Measurements from ENCODE around the gene PBLD.
"Not testable (repeated sequence)": the region's sequence is repeated elsewhere in the genome, so short reads cannot be mapped to it uniquely, and the experiment has no call there.

PBLD gene

DNA sequence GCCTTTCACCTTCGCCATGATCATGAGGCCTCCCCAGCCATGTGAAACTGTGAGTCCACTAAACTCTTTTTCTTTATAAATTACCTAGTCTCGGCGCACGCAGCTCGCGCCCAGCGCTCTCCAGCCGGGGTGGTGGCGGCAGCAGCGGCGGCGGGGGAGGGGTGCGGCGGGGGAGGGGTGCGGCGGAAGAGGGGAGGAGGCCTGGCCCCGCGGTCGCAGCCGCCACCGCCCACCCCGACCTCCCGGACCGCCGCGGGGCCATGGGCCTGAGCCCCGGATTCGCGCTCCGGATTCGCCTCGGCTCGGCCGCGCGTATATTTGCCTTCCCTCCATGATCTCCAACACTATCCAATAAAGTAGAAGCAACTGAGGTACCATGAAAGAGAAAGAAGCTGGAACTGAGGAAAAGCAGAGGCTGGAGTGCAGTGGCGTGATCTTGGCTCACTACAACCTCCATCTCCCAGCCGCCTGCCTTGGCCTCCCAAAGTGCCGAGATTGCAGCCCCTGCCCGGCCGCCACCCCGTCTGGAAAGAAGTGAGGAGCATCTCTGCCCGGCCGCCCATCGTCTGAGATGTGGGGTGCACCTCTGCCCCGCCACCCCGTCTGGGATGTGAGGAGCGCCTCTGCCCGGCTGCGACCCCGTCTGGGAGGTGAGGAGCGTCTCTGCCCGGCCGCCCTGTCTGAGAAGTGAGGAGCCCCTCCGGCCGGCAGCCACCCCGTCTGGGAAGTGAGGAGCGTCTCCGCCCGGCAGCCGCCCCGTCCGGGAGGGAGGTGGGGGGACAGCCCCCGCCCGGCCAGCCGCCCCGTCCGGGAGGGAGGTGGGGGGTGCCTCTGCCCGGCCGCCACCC, 53.6 kb downstream of the PBLD start:
- not testable (repeated sequence) for DNase-seq (ENCODE audit: low read depth)

DNA sequence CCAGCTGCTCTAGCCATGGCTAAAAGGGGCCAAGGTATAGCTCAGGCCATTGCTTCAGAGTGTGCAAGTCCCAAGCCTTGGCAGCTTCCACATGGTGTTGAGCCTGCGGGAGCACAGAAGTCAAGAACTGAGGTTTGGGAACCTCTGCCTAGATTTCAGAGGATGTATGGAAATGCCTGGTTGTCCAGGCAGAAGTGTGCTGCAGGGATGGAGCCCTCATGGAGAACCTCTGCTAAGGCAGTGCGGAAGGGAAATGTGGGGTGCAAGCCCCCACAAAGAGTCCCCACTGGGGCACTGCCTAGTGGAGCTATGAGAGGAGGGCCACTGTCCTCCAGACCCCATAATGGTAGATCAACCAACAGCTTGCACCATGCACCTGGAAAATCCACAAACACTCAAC, 54.9 kb downstream of the PBLD start:
- not testable (repeated sequence) for DNase-seq (ENCODE audit: low read depth)

DNA sequence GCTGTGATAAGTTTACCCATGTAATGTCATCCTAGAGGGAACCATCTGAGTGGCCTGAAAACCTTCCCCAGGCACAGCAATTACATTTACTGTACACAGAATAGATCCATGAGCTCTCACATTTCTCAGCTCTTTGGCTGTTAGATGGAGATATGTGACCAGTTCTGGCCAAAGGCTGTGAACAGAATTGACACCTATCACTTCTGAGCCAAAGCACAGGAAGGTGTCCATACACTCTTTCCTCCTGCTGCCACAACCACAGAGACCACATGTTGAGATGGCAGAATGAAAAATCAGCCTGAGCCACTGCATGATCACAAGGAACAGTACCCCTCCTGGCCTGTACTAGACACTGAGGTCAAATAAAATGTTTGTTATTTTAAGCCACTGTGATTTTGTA, 56.5 kb downstream of the PBLD start:
- DNase-seq (ENCODE audit: low read depth) = no peak

DNA sequence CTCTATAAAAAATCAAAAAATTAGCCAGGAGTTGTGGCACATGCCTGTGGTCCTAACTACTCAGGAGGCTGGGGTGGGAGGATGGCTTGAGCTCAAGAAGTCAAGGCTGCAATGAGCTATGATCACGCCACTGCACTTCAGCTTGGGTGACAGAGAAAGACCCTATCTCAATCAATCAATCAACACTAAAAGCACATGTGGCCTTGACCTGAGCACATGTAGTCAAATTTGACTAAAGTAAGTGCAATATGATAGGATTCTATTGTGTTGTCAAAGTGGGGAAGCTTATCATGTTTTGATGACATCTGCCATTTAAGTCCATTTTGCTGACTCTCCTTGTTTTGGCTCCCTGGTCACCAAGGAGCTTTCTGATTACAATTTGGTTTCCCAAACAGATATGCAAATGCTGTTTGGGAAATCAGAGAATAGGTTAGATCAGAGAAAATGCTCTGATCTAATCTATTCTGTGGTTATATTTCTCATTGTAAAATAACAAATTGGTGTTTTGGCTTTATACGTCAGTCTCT, 57.1 kb downstream of the PBLD start:
- DNase-seq (ENCODE audit: low read depth) = no peak

DNA sequence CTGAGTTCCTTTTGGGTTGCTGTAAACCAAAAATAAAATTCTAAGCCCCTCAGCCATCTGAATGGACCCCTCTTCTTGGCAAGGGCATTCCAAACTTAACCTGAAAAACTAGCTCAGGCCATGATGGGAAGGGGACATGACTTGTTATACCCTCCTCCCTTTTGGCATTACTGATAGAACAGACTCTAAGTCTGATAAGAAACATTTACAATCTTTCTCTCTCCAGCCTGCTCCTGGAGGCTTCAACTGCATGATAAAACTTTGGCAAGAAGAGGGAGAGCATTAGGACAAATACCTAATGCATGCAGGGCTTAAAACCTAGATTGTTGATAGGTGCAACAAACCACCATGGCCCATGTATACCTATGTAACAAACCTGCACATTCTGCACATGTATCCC, 59.9 kb downstream of the PBLD start:
- no peak for DNase-seq (ENCODE audit: low read depth)

DNA sequence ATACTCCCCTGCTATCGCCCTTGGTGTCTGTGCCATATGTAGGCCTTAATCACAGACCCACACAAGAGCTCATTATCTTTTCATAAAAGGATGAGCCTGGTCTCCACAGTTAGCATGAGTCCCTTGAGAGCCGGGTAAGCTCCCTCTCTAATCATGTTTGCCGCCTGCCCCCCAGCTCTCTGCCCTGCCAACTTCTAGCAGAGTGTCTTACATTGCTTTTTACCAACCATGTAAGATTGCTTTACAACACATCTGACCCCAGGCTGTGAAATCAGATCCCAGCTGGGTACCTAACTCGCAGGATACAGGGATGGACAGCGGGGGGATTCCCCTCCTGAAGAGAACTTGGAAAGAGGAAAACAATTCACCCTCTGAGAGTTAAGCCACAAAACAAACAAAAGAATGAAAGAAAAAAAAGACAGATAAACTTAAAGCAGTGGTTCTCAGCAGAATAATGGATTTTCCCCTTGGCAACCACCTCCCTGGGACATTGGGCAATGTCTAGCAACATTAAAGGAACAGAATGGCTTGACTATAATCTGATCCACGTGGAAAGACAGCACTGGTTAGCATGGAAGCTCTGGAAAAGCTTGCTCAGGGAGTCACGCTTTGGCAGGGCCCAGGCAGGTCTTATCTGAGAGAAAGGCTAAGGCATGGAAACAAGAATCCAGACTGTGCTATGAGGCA, 61.4 kb downstream of the PBLD start:
- peak; percentile 48 for DNase-seq (ENCODE audit: low read depth)

DNA sequence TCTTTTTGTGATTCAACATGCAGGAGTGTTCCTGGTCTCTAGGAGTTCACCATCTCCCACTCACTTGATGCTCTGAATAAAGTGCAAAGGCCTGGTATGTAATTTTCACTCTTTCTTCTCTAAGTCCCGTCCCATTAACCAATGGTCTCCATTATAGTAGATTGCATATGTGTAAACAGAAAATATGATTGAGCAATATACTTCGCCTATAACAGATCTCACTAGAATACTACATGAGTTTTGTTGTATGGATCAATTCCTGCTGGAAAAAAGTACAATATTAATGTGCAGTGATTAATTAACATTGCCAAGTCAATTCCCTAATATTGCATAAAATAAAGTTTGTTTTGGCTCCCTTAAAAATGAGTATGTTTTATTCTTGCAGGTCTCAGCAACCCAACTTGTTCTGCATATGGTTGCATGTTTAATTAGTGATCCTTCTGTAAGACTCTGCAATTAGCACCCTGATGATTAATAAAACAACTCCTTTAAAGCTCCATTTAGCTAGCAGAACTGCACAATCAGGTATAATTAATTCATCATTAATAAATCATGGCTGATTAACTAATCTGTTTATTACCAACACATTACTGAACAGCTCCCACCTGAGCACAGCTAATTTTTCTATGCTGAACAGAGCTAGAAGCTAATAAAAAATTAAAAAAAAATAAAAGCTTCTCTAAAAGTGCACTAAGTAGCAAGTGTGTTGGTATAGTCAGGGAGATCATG, 63.0 kb downstream of the PBLD start:
- DNase-seq (ENCODE audit: low read depth) = no peak

DNA sequence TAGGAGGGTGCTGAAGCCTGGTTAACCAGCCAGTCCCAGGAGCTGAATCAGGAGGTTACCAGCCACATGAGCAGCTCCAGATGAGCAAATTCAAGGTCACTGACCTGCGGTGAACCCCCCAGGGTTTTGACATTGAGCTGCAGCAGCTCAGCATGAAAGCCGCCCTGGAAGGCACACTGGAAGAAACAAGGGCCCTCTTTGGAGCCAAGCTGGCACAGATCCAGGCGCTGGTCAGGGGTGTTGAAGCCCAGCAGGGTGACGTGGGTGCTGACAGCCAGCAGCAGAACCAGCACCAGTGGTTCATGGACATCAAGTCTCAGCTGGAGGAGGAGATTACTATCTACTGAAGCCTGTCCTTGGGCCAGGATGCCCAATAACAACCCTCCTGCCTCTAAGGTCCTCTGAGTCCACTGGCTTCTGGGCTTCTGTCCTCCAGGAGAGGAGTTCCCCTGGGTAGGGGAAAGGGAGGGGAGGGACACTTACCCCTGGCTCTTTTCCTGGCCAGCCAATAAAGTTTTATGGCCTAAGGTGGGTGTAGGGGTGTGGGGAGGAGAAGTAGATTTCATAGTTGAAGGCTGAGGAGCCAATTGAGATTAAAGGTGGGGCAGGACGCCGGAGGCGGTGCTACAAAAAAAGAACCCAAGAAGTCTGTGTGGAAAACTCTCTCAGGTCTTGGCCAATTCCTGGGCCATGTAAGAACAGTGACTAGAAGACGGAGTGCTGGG, 71.4 kb downstream of the PBLD start:
- no peak for DNase-seq (ENCODE audit: low read depth)

DNA sequence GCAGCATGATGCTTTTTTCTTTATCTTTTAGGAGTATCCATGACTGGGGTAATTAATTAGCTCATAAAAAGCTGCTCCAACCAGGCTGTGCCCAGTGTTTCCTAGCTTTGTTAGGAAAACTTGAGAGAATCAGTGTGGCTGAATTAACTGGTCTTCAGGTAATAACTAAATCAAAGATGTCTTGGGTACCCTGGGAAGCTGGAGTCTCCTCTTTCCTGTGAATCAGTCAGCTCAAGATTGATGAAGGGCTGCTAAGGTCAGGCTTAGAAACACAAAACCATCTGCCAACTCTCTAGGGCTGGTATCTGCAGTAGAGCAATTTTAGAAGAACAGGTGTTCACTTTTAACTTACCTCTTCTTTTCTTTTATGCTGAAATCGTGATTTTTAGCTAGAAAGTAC, 79.4 kb downstream of the PBLD start:
- DNase-seq (ENCODE audit: low read depth) = no peak

DNA sequence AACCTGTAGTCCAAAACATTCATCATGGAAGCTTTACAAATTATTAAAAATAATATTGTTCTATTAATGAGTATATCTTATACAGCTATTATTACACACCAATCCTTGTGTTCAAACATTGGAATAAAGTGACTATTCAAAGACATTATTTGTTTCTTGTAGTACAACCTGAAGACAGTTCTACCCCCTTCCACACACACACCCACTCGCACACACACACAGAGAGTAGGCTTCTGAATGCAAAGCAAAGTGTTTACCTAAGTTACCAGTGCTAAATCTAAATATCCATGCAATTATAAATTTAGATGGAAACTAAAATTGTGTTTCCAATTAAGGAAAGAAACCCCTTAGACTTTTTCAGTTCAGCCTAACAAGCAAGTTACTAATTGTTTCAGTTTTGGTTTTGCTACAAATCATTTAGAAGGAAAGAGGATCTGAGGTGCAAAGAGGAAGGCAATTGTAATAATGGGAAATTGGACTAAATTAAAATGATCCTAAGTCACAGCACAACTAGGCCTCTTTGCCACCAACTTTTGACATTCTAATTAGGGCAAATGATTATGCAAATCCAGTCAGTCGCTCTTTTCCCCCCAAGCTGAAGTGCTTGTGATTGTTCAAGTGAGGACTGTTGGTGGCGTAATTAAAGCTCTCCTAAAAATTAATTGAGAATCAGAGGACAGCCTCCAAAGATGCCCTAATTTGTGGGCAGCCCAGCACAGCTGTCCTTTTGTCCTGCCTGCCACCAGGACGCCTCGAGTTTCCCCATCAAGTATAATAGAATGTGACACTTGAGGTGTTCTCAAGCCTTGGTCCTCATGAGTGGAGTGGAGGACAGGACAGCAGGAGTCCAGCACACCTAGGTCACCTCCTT, 80.9 kb downstream of the PBLD start:
- no peak for DNase-seq (ENCODE audit: low read depth)

DNA sequence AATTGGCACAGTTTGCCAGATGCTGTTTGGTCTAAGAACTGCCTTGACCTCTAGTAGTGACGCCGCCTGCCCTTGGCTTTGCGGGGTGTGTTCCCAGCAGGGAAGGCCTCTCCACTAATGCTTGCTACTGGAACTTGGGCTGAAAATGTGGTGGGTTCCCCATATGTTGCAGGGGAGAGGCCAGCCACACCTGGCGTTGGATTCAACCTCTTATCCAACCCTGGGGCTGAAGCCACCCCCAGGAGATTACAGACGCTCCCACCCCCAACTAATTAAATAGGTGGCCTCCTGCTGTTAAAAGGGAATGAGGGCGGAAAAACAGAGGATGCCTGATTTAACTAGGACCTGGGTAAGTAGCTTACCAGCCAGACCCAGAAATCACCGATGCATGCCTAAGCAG, 81.6 kb downstream of the PBLD start:
- no peak for DNase-seq (ENCODE audit: low read depth)

DNA sequence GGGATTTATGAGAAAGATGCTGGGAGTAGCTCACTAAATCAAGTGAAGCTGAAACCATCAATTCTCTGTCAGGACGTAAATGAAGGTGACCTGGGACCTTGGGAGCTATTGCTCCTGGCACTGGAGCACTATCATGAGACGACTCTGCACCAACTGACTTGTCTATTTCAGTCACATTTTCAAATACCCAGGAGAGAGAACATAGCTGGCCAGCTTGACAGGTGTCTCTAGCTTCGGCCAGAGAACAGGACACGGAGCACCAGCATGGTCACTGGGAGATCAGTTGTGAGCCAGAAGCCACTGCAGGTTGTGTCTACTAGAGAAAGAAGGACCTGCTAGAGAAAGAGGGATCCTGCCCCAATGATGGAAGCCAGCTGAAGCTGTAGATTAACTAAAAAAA, 83.4 kb downstream of the PBLD start:
- DNase-seq (ENCODE audit: low read depth) = no peak

DNA sequence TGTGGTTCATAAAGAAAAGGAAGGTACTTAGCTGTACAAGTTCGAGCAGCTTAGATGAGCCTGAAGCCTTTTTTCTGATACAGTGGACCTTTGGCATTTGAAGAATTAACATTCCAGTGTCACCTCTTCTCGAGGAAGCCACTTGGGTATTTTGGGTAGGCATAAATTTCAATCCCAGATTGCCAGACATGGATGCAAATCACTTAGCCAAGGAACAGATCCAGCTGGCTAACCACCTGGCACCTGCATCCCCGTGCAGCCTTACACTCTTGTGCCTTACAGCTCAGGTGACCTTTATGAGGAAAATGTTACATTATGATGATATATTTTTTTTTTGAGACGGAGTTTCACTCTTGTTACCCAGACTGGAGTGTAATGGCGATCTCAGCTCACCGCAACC, 84.8 kb downstream of the PBLD start:
- DNase-seq (ENCODE audit: low read depth) = no peak

DNA sequence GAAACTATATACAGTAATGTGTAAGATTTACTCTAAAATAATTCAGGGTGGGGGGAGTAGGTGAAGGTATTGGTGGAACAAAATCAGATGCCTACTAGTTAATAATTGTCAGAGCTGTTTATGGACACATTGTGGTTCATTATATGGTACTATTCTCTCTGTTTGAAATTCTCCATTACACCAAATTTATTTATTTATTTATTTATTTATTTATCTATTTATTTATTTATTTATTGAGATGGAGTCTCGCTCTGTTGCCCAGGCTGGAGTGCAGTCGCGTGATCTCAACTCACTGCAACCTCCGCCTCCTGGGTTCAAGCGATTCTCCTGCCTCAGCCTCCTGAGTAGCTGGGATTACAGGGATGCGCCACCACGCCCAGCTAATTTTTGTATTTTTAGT, 86.3 kb downstream of the PBLD start:
- not testable (repeated sequence) for DNase-seq (ENCODE audit: low read depth)

DNA sequence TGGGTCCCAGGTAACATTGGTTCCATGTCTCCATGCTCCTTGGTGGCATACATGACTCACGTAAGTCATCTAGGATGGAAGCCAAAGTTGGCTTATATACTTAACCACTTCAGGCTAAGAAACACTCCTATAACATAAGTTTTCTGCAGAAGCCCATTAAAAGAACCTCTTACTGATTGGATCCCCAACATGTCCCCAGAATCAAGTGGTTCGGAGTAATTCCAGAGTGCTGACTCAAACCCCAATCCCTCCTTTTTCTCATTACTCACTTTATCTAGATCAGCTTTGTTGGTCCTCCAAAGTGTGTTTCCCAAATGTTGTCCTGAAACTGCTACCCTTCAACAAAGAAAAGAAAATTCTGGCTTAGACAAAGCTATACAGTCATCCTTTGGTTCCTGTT, 90.7 kb downstream of the PBLD start:
- DNase-seq (ENCODE audit: low read depth) = no peak

DNA sequence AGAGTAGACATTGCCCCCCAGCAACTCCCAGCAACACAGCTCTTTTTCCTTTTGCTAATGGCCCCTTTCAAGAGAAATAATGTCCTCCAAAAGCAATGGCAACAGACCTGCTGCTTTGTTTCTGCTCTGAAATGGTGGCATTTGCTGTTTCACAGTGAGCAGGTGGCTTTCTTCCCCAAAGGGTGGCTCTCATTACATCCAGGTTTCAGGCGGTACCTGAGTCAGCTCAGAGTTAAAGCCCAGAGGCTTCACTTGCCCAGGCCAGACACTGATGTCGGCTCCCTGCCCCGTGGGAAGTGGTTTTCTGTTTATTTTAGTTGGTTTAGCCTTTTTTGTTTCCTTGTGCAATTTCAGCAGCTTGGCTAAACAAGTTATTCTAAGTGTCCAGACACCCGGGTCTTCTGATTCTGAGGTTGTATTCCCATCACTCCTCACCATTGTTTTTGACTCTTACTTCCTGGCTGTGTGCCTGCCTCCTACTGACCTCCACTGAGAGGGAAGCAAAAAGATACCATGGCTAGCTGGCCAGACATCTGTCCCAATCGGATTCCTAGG, 93.1 kb downstream of the PBLD start:
- DNase-seq (ENCODE audit: low read depth) = no peak

DNA sequence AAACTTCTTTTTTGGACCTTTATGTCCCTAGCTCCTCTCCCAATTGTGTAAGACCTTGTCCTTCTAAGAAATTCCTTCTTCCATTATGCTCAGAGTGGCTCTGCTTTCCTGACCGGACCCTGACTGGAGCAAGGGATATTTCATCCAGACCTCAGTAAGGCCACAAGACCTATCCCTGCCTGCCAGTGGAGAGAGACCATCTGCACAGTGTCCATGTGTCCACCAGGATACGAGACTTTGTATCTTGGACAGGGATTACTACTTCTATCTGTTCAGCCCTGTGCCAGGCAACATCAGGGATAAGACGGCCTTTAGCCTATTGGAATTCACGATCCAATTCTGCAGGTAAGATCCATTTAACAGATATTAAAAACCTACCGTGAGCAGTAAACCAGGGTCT, 93.7 kb downstream of the PBLD start:
- no peak for DNase-seq (ENCODE audit: low read depth)

DNA sequence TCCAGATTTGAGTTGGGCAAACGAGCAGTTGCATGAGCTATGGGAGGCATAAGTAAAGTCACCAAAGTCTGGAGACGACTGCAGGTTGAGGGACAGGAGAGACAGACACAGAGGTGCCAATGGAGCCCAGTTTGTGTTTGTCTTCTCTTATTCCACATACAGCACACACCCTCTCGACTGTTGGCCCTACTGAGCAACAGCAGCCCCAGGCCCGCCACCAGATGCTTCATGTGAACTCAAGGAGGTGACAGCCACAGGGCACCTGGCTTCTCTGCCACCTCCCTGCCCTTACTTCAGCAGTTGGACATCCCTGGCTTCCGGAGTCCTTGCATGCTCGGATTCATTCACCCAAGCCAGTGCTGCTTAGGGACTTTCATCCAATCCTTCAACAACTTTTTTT, 94.4 kb downstream of the PBLD start:
- DNase-seq (ENCODE audit: low read depth) = no peak

DNA sequence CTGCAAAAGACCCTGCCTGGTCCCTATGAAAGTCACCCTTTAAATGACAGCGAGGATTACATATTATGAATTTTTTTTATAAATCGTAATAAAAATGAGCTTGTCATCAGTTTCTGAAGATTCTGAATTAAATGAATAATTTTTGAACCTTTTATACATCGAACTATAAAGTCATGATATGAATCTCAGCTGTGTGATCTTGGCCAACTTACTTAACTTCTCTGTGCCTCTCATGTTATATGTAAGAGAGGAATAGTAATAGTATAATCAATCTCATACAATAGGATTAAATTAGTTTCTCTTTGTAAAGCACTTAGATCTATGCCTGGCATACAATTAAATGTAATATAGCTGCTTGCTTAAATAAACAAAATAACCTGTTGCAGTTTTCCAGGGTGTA, 95.6 kb downstream of the PBLD start:
- DNase-seq (ENCODE audit: low read depth) = no peak

DNA sequence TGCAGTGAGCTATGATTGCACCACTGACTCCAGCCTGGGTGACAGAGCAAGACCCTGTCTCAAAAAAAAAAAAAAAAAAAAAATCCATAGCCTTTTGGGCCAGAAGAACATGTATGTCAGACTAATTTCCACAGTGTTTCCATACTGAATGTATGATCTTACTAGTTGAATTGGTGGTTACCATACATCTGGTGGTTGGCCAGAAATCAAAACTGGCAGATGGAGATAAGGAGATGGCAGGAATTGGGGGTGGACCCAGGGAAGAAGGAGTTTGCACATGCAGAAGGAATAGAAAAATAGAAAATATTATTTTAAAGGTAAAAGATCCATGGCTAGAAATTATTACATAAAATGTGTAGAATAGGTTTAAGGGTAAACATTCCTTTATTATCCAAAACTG, 97.1 kb downstream of the PBLD start:
- no peak for DNase-seq (ENCODE audit: low read depth)

DNA sequence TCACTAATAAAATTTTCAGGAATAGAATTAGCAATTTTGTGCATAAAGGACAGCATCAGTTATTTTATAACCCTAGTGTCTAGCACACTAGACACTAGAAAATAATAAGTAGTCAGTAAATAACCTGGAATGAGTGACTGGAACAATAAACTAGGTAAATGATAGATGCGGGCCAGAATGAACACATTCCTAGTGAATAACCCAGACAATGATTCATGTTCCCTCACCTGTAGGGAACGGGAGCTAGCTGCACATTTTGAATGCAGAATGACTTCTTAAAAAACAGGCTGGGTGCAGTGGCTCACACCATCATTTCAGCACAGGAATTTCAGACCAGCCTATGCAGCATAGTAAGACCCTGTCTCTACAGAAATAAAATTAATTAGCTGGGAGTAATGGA, 97.6 kb downstream of the PBLD start:
- no peak for DNase-seq (ENCODE audit: low read depth)
